Skeletal muscle satellite cell (primary cell): ENCODE results near the gene DDOST.

Experiments
- H3K27me3 ChIP-seq: 2 replicates; pipeline ENCODE4 v1.7.0; 2013; ENCODE audit warnings: low read length; ENCODE audit not compliant: control insufficient read depth, insufficient read depth
- H3K36me3 ChIP-seq: 2 replicates; pipeline ENCODE4 v1.7.0; 2013; ENCODE audit warnings: mild to moderate bottlenecking, control low read depth, low read length; ENCODE audit not compliant: insufficient read depth
- H3K4me1 ChIP-seq: 2 replicates; pipeline ENCODE4 v1.7.0; 2013; ENCODE audit warnings: low read length; ENCODE audit not compliant: control insufficient read depth, insufficient read depth
- H3K4me2 ChIP-seq: 2 replicates; pipeline ENCODE4 v1.7.0; 2013; ENCODE audit warnings: mild to moderate bottlenecking, low read length
- H3K4me3 ChIP-seq: 2 replicates; pipeline ENCODE4 v1.7.0; 2013; ENCODE audit warnings: low read length
- H3K9ac ChIP-seq: 2 replicates; pipeline ENCODE4 v1.7.0; 2013; ENCODE audit warnings: mild to moderate bottlenecking, low read depth, low read length, moderate library complexity
- H3K9me3 ChIP-seq: replicated peaks from 2 replicates; pipeline ENCODE4 v1.7.0; 2013; ENCODE audit warnings: mild to moderate bottlenecking, control low read depth, low read length

DDOST gene

DNA sequence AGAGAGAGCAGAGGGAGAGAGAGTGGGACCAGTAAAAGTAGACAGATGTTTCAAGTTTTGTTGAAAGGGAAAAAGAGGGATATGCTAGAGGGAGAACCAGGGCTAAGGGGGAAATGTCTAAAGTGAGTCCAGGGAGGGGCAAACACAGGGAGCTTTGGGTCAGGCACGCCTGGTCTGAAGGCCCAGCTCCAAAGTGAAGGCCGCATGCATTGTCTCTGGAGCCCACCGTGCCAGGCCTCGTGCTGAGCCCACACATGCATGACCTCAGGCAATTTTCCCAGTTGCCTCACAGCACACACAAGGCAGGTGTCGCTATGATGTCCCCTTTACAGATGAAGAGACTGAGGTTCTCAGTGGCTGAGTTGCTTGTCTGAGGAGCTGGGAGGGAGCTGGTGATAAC, 40.7 kb upstream of the DDOST start:
- H3K4me2 ChIP-seq, result no peak overlapping the region
- H3K9ac ChIP-seq, result no peak overlapping the region
- H3K9me3 ChIP-seq, result no peaks in the 10 kb centered on the region
- no peaks in the 10 kb centered on the region for H3K36me3 ChIP-seq
- no peaks in the 10 kb centered on the region for H3K27me3 ChIP-seq
- H3K4me3 ChIP-seq, result no peak overlapping the region
- peaks cover 30% of the 10 kb centered on the region for H3K4me1 ChIP-seq

DNA sequence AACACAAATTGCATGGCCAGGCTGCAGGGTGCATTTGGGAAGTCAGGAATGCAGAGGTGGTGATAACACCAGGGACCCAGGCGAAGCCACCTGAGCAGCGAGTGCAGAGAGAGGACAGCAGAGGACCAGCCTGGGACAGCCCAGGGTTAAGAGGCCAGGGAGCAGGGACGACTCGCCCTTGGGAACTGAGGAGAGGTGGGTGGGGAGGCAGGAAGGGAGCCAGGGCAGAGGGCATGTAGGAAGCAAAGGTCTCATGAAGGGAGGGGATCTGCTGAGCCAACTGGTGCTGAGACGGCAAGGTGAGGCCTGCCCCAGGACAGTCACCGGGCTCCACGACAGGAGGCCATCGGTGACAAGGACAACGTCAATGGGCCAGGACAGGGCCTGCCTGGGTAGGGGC, 40.3 kb upstream of the DDOST start:
- Histone ChIP-seq H3K9me3 (no peaks in the 10 kb centered on the region), H3K4me3 (no peak overlapping the region), H3K36me3 (no peaks in the 10 kb centered on the region), H3K27me3 (no peaks in the 10 kb centered on the region), H3K4me1 (peaks cover 30% of the 10 kb centered on the region), H3K9ac (no peak overlapping the region), H3K4me2 (no peak overlapping the region)

GRCh38 chr1:20700636-20701215, 39.6 kb upstream of the DDOST start:
- H3K9me3 ChIP-seq, result no peaks in the 10 kb centered on the region
- H3K36me3 ChIP-seq, result no peaks in the 10 kb centered on the region

GRCh38 chr1:20699558-20699957, 38.4 kb upstream of the DDOST start:
- H3K4me1 ChIP-seq, result peaks cover 30% of the 10 kb centered on the region
- H3K4me2 ChIP-seq, result no peak overlapping the region
- H3K9ac ChIP-seq, result no peak overlapping the region
- no peaks in the 10 kb centered on the region for H3K27me3 ChIP-seq
- no peaks in the 10 kb centered on the region for H3K9me3 ChIP-seq
- no peak overlapping the region for H3K4me3 ChIP-seq
- H3K36me3 ChIP-seq, result no peaks in the 10 kb centered on the region

More at GRCh38 chr1:20700636-20701215, 39.6 kb upstream of the DDOST start:
- Histone ChIP-seq H3K27me3 (no peaks in the 10 kb centered on the region), H3K9ac (no peak overlapping the region), H3K4me1 (peaks cover 30% of the 10 kb centered on the region), H3K4me3 (no peak overlapping the region), H3K4me2 (no peak overlapping the region)

DNA sequence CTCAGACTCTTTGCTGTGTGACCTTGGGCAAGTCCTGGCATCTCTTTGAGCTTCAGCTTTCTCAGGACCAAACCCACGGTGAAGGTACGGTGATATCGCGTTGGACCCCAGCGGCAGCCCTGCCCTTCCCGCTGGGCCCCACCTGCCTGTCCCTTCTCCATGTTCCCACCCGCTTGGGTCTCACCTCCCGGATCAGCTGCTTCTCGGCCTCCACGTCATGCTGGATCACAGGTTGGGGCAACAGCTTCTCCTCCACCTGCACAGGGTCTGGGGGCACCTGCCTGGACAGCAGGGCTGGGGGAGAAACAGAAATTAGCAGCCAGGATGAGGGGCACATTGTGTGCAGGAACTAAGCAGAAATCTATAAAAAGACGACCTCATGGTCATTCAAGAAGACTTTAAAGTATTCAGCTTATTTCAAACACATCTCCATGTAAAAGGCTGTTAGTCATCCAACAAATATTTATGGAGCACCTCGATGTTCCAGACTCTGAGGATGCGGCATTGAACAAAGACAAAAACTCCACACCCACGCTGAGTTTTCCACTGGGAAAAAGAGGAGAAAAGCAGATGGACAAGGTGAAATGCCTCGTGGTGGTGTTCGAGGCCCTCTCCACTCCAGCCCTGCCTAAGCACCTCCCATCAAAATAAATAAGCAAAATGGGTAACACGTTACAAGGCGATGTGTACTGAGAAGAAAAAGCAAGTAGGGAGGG, 37.2 kb upstream of the DDOST start:
- H3K36me3 ChIP-seq, result no peaks in the 10 kb centered on the region
- peak overlapping the region; percentile 17 for H3K4me3 ChIP-seq
- no peaks in the 10 kb centered on the region for H3K27me3 ChIP-seq
- H3K9me3 ChIP-seq, result no peaks in the 10 kb centered on the region
- H3K4me1 ChIP-seq, result peaks cover 30% of the 10 kb centered on the region
- peak overlapping the region; percentile 65 for H3K4me2 ChIP-seq
- H3K9ac ChIP-seq, result peak overlapping the region; percentile 43

- H3K9ac ChIP-seq, result peak overlapping the region; percentile 86
Measured at GRCh38 chr1:20697563-20697962, 36.4 kb upstream of the DDOST start.

DNA sequence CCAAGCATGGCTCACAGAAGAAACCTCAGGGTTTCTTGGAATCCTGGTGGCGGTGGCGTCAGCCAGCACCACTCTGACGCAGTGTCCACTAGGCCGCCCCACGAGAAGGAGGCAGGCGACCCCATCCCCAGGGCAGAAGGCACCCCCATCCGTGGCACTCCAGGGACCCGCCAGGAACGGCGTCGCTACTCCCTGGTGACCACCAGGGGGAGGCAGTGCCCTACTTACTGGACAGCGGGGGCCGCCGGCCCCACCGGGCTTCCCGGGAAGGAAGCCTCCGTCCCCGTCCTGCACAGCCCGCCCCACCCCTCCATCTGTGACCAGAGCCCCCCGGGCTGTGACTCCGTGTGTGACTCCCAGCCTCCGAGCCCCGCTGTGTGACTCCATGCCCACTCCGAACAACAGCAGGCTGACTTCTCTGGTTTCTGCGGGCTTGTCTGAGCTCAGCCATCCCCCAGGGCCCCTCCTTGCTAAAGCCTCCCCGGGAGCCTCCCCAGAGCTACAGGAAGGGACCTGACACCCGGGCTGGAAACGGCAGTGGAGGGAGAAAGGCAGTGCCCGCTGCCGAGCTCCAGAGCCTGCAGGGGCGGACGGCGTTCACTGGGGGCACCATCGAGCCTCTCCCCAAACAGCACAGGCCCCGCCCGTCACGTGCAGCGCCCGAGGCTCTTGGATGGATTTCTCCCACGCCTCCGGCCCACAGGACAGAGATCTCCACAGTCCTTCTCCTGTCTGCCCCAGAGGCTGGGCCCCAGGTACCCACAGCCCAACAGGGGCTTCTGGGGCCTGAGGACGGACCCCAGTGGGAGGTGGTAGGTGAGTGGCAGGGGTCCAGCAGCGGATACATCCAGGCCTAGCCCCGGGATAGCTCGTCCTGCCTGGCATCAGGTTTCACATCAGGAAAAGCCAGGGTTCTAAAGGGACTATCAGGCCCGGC, 35.5 kb upstream of the DDOST start:
- H3K4me3 ChIP-seq, result peak overlapping the region; percentile 75
- H3K4me1 ChIP-seq, result peaks cover 30% of the 10 kb centered on the region
- peak overlapping the region; percentile 94 for H3K4me2 ChIP-seq
- no peaks in the 10 kb centered on the region for H3K27me3 ChIP-seq
- H3K9me3 ChIP-seq, result no peaks in the 10 kb centered on the region
- H3K9ac ChIP-seq, result peak overlapping the region; percentile 86
- no peaks in the 10 kb centered on the region for H3K36me3 ChIP-seq

More at GRCh38 chr1:20697563-20697962, 36.4 kb upstream of the DDOST start:
- Histone ChIP-seq H3K4me2 (peak overlapping the region; percentile 94), H3K36me3 (no peaks in the 10 kb centered on the region), H3K9me3 (no peaks in the 10 kb centered on the region), H3K27me3 (no peaks in the 10 kb centered on the region), H3K4me3 (no peak overlapping the region), H3K4me1 (peaks cover 30% of the 10 kb centered on the region)

DNA sequence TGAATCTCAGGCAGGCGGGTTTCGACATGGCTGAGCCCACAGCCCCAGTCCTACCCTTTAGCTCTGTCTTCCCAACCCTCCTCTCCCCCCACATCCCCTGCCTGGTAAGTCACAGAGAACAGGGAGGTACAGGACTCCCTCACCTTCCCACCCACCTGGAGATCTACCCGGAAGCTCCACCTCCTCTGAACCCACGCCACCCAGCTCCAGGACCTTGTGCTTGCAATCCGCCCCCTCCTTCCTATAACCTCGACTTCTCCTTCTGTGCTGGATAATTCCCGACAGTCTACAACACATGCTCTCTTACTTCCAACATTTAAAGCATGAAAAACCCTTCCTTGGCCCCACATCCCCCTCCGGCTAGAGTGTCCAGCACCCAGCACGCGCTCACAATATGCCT, 34.3 kb upstream of the DDOST start:
- Histone ChIP-seq H3K9ac (no peak overlapping the region), H3K4me3 (no peak overlapping the region), H3K27me3 (no peaks in the 10 kb centered on the region), H3K9me3 (no peaks in the 10 kb centered on the region), H3K36me3 (no peaks in the 10 kb centered on the region), H3K4me1 (peaks cover 30% of the 10 kb centered on the region), H3K4me2 (no peak overlapping the region)

GRCh38 chr1:20693623-20694022, 32.5 kb upstream of the DDOST start:
- Histone ChIP-seq H3K4me3 (no peak overlapping the region), H3K27me3 (no peaks in the 10 kb centered on the region), H3K9me3 (no peaks in the 10 kb centered on the region)

DNA sequence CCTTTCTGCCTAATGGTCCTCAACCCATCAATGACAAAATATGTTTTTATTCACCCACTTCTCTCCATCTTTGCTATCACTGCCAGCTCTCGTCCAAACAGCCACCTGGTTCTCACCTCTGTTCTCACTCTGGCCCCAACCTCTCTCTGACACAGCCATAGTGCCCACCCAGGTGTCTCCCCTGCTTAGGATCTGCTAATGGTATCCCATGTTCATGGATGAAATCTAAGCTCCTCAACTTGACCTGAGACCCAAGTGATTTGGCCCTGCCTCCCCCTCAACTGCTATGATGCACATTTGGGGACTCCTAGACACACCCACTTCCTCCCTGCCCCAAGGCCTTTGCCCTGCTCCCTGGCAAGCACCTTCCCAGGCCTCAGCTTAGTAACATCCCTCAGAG, 30.7 kb upstream of the DDOST start:
- no peak overlapping the region for H3K4me2 ChIP-seq
- no peaks in the 10 kb centered on the region for H3K36me3 ChIP-seq
- H3K4me3 ChIP-seq, result no peak overlapping the region
- H3K27me3 ChIP-seq, result no peaks in the 10 kb centered on the region
- no peak overlapping the region for H3K9ac ChIP-seq
- H3K4me1 ChIP-seq, result peaks cover under 1% of the 10 kb centered on the region
- no peaks in the 10 kb centered on the region for H3K9me3 ChIP-seq

More at GRCh38 chr1:20693623-20694022, 32.5 kb upstream of the DDOST start:
- H3K9ac ChIP-seq, result no peak overlapping the region
- no peaks in the 10 kb centered on the region for H3K36me3 ChIP-seq
- H3K4me2 ChIP-seq, result no peak overlapping the region
- H3K4me1 ChIP-seq, result peaks cover 18% of the 10 kb centered on the region

GRCh38 chr1:20689645-20690056, 28.5 kb upstream of the DDOST start:
- Histone ChIP-seq H3K4me3 (no peak overlapping the region), H3K4me1 (no peaks in the 10 kb centered on the region), H3K36me3 (no peaks in the 10 kb centered on the region)

More at GRCh38 chr1:20689645-20690056, 28.5 kb upstream of the DDOST start:
- H3K4me2 ChIP-seq, result no peak overlapping the region
- H3K27me3 ChIP-seq, result no peaks in the 10 kb centered on the region
- no peaks in the 10 kb centered on the region for H3K9me3 ChIP-seq
- no peak overlapping the region for H3K9ac ChIP-seq
